ENCODE data around the gene CCDC142. TPM values are rescaled to one million over a fixed set of nuclear protein-coding genes. Genes with fewer than 3 reads are reported as not detected.

Gene CCDC142
- total and polyA plus RNA-seq, 9 of the 15 experiments (the other 6 are each of a cell fraction or from before 2014, with no cell fraction given) = 0.55 to 11.7 (median 7.2) TPM

- peak; percentile 58 for TF ChIP-seq REST (IDR thresholded peaks at IDR 0.05; ENCODE audit: borderline replicate concordance)
- TF ChIP-seq REST (CRISPR knock-in tag; IDR thresholded peaks at IDR 0.05; ENCODE audit: low read depth) = no peak
- no peak for TF ChIP-seq PYGO2 (tag; IDR thresholded peaks at IDR 0.05)
- peak; percentile 99 for TF ChIP-seq ELF1 (tag; IDR thresholded peaks at IDR 0.05)
- no peak for TF ChIP-seq CEBPZ (IDR thresholded peaks at IDR 0.05; ENCODE audit: borderline replicate concordance, low read depth, low read length)
- TF ChIP-seq CHD1 (IDR thresholded peaks at IDR 0.05; ENCODE audit: low read length) = no peak
- TF ChIP-seq ZNF57 (CRISPR knock-in tag; IDR thresholded peaks at IDR 0.05) = no peak
- no peak for TF ChIP-seq PBX2 (CRISPR knock-in tag; IDR thresholded peaks at IDR 0.05; ENCODE audit: low read depth)
- TF ChIP-seq PBX2 (tag; conservative IDR thresholded peaks at IDR 0.05; ENCODE audit: low read depth) = no peak
- TF ChIP-seq RCOR1 (IDR thresholded peaks at IDR 0.05; ENCODE audit: borderline replicate concordance in 1 of 2, low read depth in 2 of 2, low read length in 2 of 2) = peak in 1 of 2 experiments; percentile 60; a peak in 2 of 4 replicates
- peak; percentile 50 for TF ChIP-seq ZNF766 (CRISPR knock-in tag; conservative IDR thresholded peaks at IDR 0.05)
- peak; percentile 99 for TF ChIP-seq XRCC5 (IDR thresholded peaks at IDR 0.05; ENCODE audit: low read depth, low read length)
Measured at GRCh38 chr2:74454654-74455511, 27.9 kb downstream of the CCDC142 start, which contains the start of gene INO80B (continued).

All from K562 (cell line).